Erythroblast (primary cell): ENCODE data around the gene NOD1.

Experiments used
- GATA1 ChIP-seq: IDR thresholded peaks from 2 replicates; pipeline ENCODE4 v1.6.1; 2011; ENCODE audit warnings: low read depth, mild to moderate bottlenecking, control low read depth, low read length, moderate library complexity
- POLR2A ChIP-seq: IDR thresholded peaks from 2 replicates; pipeline ENCODE4 v1.6.1; 2011; ENCODE audit warnings: mild to moderate bottlenecking, low read length

- TF ChIP-seq POLR2A (no peak), GATA1 (no peak)
Observed at GRCh38 chr7:30447466-30447865, 31.1 kb downstream of the NOD1 start.
